GM12892 (cell line): ENCODE data around the gene FAM53A.

Experiments
- DNase-seq: peaks from one replicate; pipeline ENCODE4 v3.0.0; 2011; ENCODE audit not compliant: insufficient read length
- FAIRE-seq: peaks from 2 replicates; lab custom pipeline; 2011; peaks lifted over from hg19 to GRCh38; lab: Jason Lieb, UNC
- POLR2A ChIP-seq: IDR thresholded peaks from 2 replicates; pipeline ENCODE4 v1.6.1; 2011; ENCODE audit warnings: low read depth, low read length, control low read depth
- POLR2AphosphoS5 ChIP-seq: IDR thresholded peaks from 2 replicates; pipeline ENCODE4 v1.6.1; 2011; ENCODE audit warnings: low read depth, low read length, control low read depth
- TAF1 ChIP-seq: IDR thresholded peaks from 2 replicates; pipeline ENCODE4 v1.6.1; 2011; ENCODE audit warnings: low read depth, mild to moderate bottlenecking, control low read depth, low read length, borderline replicate concordance

Gene FAM53A

GRCh38 chr4:1621526-1621925 lies 62.6 kb downstream of the FAM53A start:
- FAIRE-seq (no peak), DNase-seq (no peak)
- TF ChIP-seq TAF1 (no peak), POLR2A (no peak), POLR2AphosphoS5 (no peak)

GRCh38 chr4:1619151-1619672 lies 64.9 kb downstream of the FAM53A start:
- FAIRE-seq (no peak), DNase-seq (no peak)

GRCh38 chr4:1618438-1618837 lies 65.7 kb downstream of the FAM53A start:
- no peak for DNase-seq
- no peak for FAIRE-seq
- no peak for TF ChIP-seq TAF1
- no peak for TF ChIP-seq POLR2AphosphoS5
- no peak for TF ChIP-seq POLR2A

More at GRCh38 chr4:1619151-1619672, 64.9 kb downstream of the FAM53A start:
- TF ChIP-seq POLR2AphosphoS5 = no peak
- TF ChIP-seq TAF1 = no peak
- TF ChIP-seq POLR2A = no peak

- TF ChIP-seq POLR2A (no peak), TAF1 (no peak), POLR2AphosphoS5 (no peak)
- FAIRE-seq = no peak
- DNase-seq = no peak
Observed at GRCh38 chr4:1616557-1616930, 67.6 kb downstream of the FAM53A start.

- TF ChIP-seq POLR2A (no peak), POLR2AphosphoS5 (no peak)
- FAIRE-seq (no peak), DNase-seq (no peak)
Observed at GRCh38 chr4:1615786-1616556, 68.1 kb downstream of the FAM53A start.

GRCh38 chr4:1614854-1615595 lies 69.1 kb downstream of the FAM53A start:
- DNase-seq (no peak), FAIRE-seq (no peak)
- no peak for TF ChIP-seq TAF1
- no peak for TF ChIP-seq POLR2A
- no peak for TF ChIP-seq POLR2AphosphoS5

GRCh38 chr4:1614502-1614853 lies 69.6 kb downstream of the FAM53A start:
- TF ChIP-seq POLR2A = no peak
- TF ChIP-seq POLR2AphosphoS5 = no peak
- TF ChIP-seq TAF1 = no peak
- FAIRE-seq = no peak

GRCh38 chr4:1614049-1614448 lies 70.1 kb downstream of the FAM53A start:
- FAIRE-seq = no peak
- DNase-seq = no peak
- TF ChIP-seq TAF1 (no peak), POLR2A (no peak), POLR2AphosphoS5 (no peak)

More at GRCh38 chr4:1614502-1614853, 69.6 kb downstream of the FAM53A start:
- DNase-seq = no peak

- FAIRE-seq (no peak), DNase-seq (no peak)
Observed at GRCh38 chr4:1613099-1613495, 71.0 kb downstream of the FAM53A start.

GRCh38 chr4:1612278-1613098 lies 71.6 kb downstream of the FAM53A start:
- TF ChIP-seq TAF1 (no peak), POLR2AphosphoS5 (no peak), POLR2A (no peak)
- FAIRE-seq (no peak), DNase-seq (no peak)

More at GRCh38 chr4:1613099-1613495, 71.0 kb downstream of the FAM53A start:
- TF ChIP-seq POLR2A = no peak
- no peak for TF ChIP-seq TAF1
- TF ChIP-seq POLR2AphosphoS5 = no peak

- FAIRE-seq = no peak
Observed at GRCh38 chr4:1611501-1611870, 72.6 kb downstream of the FAM53A start.

More at GRCh38 chr4:1611501-1611870, 72.6 kb downstream of the FAM53A start:
- no peak for DNase-seq
- TF ChIP-seq TAF1 (no peak), POLR2AphosphoS5 (no peak)
